Fibroblast of lung (primary cell): Measurements from ENCODE around the gene SFMBT2. TPM values are rescaled to one million over a fixed set of nuclear protein-coding genes. Genes with fewer than 3 reads are reported as not detected.
A peak's percentile ranks its signal among the peaks of the same experiment; 100 is the strongest.

Source experiments
- DNase-seq, 2 donors: peaks; one replicate each; pipeline versions ENCODE4 v3.0.0 to v3.0.0-alpha.2; 2010; ENCODE audit warnings: low read depth in 2 of 2
- H2AFZ ChIP-seq: 2 replicates; pipeline ENCODE4 v1.5.1; 2012; ENCODE audit warnings: low read length, control low read depth, inconsistent platforms
- H3K27ac ChIP-seq: 2 replicates; pipeline ENCODE4 v1.5.1; 2011; ENCODE audit warnings: low read length, control low read depth; ENCODE audit not compliant: insufficient read depth
- H3K27me3 ChIP-seq: 2 replicates; pipeline ENCODE4 v1.5.1; 2011; ENCODE audit warnings: mild to moderate bottlenecking, low read length; ENCODE audit not compliant: control insufficient read depth, insufficient read depth
- H3K36me3 ChIP-seq: 2 replicates; pipeline ENCODE4 v1.5.1; 2011; ENCODE audit warnings: low read length; ENCODE audit not compliant: control insufficient read depth, insufficient read depth
- H3K4me1 ChIP-seq: 2 replicates; pipeline ENCODE4 v1.5.1; 2011; ENCODE audit warnings: low read length; ENCODE audit not compliant: control insufficient read depth, insufficient read depth; ENCODE audit errors: extremely low read depth
- H3K4me2 ChIP-seq: 2 replicates; pipeline ENCODE4 v1.5.1; 2011; ENCODE audit warnings: low read length, control low read depth; ENCODE audit not compliant: insufficient read depth; ENCODE audit errors: extremely low read depth
- H3K4me3 ChIP-seq, 4 experiments: fragments of 200-600 bp in 1 of 4; sonication (generic) in 1 of 4; replicated peaks in 1 of 4; 2 replicates each; pipeline ENCODE4 v1.5.1; 2011 to 2016; ENCODE audit warnings: low read length in 4 of 4, low read depth in 3 of 4, mild to moderate bottlenecking in 3 of 4, control low read depth in 2 of 4, inconsistent platforms in 1 of 4, mixed read lengths in 1 of 4; ENCODE audit not compliant: insufficient read depth in 1 of 4; ENCODE audit errors: control extremely low read depth in 1 of 4
- H3K79me2 ChIP-seq: 2 replicates; pipeline ENCODE4 v1.5.1; 2012; ENCODE audit warnings: mild to moderate bottlenecking, low read length, inconsistent platforms; ENCODE audit not compliant: control insufficient read depth, insufficient read depth
- H3K9ac ChIP-seq: 2 replicates; pipeline ENCODE4 v1.5.1; 2011; ENCODE audit warnings: mild to moderate bottlenecking, low read length, control low read depth; ENCODE audit not compliant: insufficient read depth
- H3K9me3 ChIP-seq: 2 replicates; pipeline ENCODE4 v1.5.1; 2012; ENCODE audit warnings: low read depth, low read length; ENCODE audit not compliant: control insufficient read depth, insufficient read depth
- H4K20me1 ChIP-seq: 2 replicates; pipeline ENCODE4 v1.5.1; 2011; ENCODE audit warnings: low read length; ENCODE audit not compliant: control insufficient read depth, insufficient read depth; ENCODE audit errors: extremely low read depth
- EZH2 ChIP-seq: IDR thresholded peaks from 2 replicates; pipeline ENCODE4 v1.5.1; 2012; ENCODE audit warnings: low read length, control low read depth, mild to moderate bottlenecking; ENCODE audit errors: missing control alignments
- polyA plus RNA-seq, 2 donors: library from polyadenylated mRNA; depleted of rRNA in 1 of 2; stranded (reverse) in 1 of 2; unstranded in 1 of 2; fragments of >200 nt; gene quantifications; 2 replicates each; pipeline ENCODE4 v1.2.1, GENCODE V29; 2011 to 2012; ENCODE audit warnings: missing spikeins in 1 of 2
- total RNA-seq: library from RNA; depleted of rRNA; stranded (reverse); fragments of >200 nt; gene quantifications from 2 replicates; pipeline ENCODE4 v1.2.1, GENCODE V29; 2014
- TF ChIP-seq, protein P1 (sequence below), 2 donors: IDR thresholded peaks in 1 of 2; conservative IDR thresholded peaks in 1 of 2; 1 replicate in 1 of 2; 2 replicates in 1 of 2; pipeline ENCODE4 v1.5.1; 2011 to 2012; ENCODE audit warnings: low read length in 2 of 2, control low read depth in 1 of 2, inconsistent platforms in 1 of 2, low read depth in 1 of 2, mild to moderate bottlenecking in 1 of 2

The SFMBT2 gene
- total and polyA plus RNA-seq, 2 donors (not counting 1 experiment from before 2014, with no cell fraction given), result 0.52 to 2.5 TPM

DNA sequence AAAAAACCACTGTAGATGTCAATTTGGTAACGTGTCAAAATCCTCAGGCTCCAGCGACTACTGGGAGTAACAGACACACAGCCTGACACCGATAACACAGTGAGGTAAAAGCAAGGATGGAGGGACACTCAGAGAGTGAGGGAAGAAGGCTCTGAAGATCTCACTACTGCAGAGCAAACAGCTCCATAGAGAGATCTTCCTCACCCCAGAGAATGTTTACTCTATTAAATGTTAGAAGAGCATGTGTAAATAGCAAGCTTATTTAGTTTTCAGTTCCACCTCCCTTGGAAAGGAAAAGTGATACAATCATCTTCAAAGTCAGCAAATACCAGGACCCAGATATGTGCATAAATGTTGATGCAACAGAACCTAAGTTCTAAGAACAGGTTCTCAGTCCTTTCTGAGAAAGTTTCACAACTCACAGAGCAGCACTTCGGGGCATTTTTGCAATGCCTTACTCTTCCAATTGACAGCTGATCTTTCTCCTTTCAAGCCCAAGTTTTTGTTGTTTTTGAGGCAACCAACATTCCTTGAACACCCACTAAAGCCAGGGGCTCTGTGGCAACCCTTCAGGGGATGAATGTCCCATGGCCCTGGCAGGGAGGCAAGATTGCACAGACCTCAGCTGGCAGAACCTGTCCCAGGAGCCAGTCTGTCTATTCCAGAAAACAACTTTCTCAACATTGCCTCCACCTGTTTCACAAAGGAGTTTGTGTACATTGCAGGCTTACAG, 177.4 kb downstream of the SFMBT2 start:
- DNase-seq, result no peak
- no peaks in the 10 kb centered on the region for H3K27me3 ChIP-seq

DNA sequence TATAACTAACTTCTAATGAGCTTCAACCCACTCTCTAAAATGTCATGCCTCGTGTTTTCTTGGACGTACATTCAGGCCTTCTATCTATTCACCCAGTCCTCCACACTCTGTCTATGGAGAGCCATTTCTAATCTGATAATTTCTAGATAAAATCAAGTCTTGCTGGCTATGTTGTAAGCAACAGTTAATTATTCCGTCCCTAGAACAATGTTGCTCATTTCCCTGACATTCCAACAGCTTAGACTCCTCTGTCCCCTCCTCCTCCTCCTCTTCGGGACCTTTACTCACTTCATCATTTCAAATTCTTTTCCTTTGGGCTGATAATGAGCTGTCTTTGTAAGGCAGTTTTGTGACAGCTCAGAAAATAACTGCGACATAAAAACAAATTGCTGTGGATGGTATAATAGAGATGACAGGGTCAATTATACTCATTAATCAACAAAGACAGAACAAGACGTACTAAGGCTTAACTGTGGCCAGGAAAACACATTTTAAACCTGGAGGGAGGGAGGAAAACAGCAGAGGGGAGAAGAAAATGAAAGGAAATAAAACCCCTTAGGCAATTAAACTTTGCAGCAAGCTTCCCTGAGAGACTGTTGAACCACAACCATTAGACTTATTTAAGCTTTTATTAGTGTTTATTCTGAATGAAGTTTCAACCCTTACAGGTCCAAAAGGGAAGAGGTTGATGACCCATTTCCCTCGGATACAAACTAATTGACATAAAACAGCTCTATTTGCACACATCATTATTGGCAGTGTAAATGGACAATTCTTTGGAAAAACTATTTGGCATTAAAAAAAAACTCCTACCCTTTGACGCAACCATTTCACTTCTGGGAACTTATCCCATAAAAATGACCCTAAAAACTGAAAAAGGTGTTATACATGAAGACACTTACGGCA, 179.1 kb downstream of the SFMBT2 start:
- Histone ChIP-seq H3K27ac (no peak overlapping the region), H2AFZ (no peak overlapping the region), H3K79me2 (no peaks in the 10 kb centered on the region), H3K27me3 (no peaks in the 10 kb centered on the region), H3K4me1 (no peaks in the 10 kb centered on the region), H3K9ac (no peak overlapping the region), H3K4me3 (no peak overlapping the region), H3K36me3 (no peaks in the 10 kb centered on the region), H3K9me3 (no peaks in the 10 kb centered on the region), H4K20me1 (no peaks in the 10 kb centered on the region), H3K4me2 (no peak overlapping the region)
- DNase-seq, result peak in 1 of 2 donors; percentile 17
- TF ChIP-seq, protein P1, sequence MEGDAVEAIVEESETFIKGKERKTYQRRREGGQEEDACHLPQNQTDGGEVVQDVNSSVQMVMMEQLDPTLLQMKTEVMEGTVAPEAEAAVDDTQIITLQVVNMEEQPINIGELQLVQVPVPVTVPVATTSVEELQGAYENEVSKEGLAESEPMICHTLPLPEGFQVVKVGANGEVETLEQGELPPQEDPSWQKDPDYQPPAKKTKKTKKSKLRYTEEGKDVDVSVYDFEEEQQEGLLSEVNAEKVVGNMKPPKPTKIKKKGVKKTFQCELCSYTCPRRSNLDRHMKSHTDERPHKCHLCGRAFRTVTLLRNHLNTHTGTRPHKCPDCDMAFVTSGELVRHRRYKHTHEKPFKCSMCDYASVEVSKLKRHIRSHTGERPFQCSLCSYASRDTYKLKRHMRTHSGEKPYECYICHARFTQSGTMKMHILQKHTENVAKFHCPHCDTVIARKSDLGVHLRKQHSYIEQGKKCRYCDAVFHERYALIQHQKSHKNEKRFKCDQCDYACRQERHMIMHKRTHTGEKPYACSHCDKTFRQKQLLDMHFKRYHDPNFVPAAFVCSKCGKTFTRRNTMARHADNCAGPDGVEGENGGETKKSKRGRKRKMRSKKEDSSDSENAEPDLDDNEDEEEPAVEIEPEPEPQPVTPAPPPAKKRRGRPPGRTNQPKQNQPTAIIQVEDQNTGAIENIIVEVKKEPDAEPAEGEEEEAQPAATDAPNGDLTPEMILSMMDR (conservative IDR thresholded peaks at IDR 0.05 in 1 of 2, IDR thresholded peaks at IDR 0.05 in 1 of 2; ENCODE audit: low read depth in 1 of 2, low read length in 2 of 2), result no peak
- no peak for TF ChIP-seq EZH2

More for the DNA sequence above, 177.4 kb downstream of the SFMBT2 start:
- TF ChIP-seq, protein P1 (conservative IDR thresholded peaks at IDR 0.05 in 1 of 2, IDR thresholded peaks at IDR 0.05 in 1 of 2; ENCODE audit: low read depth in 1 of 2, low read length in 2 of 2), result no peak
- no peak for TF ChIP-seq EZH2
- no peaks in the 10 kb centered on the region for H3K36me3 ChIP-seq
- H2AFZ ChIP-seq, result no peak overlapping the region
- H3K9me3 ChIP-seq, result no peaks in the 10 kb centered on the region
- H3K79me2 ChIP-seq, result no peaks in the 10 kb centered on the region
- H3K4me2 ChIP-seq, result no peak overlapping the region
- no peak overlapping the region for H3K9ac ChIP-seq
- H3K4me3 ChIP-seq, result no peak overlapping the region
- no peaks in the 10 kb centered on the region for H4K20me1 ChIP-seq
- H3K27ac ChIP-seq, result no peak overlapping the region
- no peaks in the 10 kb centered on the region for H3K4me1 ChIP-seq

DNA sequence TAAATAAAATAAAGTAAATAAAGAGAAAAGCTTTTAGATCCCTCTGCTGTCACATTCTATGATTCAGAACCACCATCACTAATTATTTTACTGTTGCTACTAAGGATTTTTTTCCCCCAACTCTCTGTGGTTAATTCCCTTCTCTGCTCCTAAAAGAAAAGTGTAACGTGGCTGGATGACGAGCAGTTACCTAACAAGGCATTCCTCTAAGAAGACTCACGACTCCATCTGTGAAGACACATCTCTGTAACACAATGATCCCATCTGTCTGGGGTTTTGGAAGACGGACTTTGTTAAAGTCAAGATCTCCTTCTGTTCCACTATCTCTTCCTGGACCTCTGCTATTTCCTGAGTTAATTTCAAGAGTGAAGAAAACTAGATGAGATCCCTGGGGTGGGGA, 179.9 kb downstream of the SFMBT2 start:
- Histone ChIP-seq H4K20me1 (no peaks in the 10 kb centered on the region), H3K36me3 (no peaks in the 10 kb centered on the region), H3K4me3 (no peak overlapping the region), H3K9ac (no peak overlapping the region), H3K27ac (no peak overlapping the region), H3K9me3 (no peaks in the 10 kb centered on the region), H3K79me2 (no peaks in the 10 kb centered on the region), H3K4me1 (no peaks in the 10 kb centered on the region), H3K4me2 (no peak overlapping the region), H3K27me3 (no peaks in the 10 kb centered on the region), H2AFZ (no peak overlapping the region)
- no peak for TF ChIP-seq EZH2
- TF ChIP-seq, protein P1 (conservative IDR thresholded peaks at IDR 0.05 in 1 of 2, IDR thresholded peaks at IDR 0.05 in 1 of 2; ENCODE audit: low read depth in 1 of 2, low read length in 2 of 2), result no peak
- DNase-seq, result peak; percentile 21 to 73
